GM21619 (cell line): ENCODE data around the gene MEN1.

Experiments used
- ATAC-seq: cut with Tn5 transposase; IDR thresholded peaks from one replicate; pipeline ENCODE4 v1.9.1; 2021; ENCODE audit not compliant: unreplicated experiment

MEN1 gene

GRCh38 chr11:64765851-64766665, 44.3 kb downstream of the MEN1 start:
- ATAC-seq = no peak

GRCh38 chr11:64765291-64765850, 45.0 kb downstream of the MEN1 start:
- ATAC-seq = no peak

DNA sequence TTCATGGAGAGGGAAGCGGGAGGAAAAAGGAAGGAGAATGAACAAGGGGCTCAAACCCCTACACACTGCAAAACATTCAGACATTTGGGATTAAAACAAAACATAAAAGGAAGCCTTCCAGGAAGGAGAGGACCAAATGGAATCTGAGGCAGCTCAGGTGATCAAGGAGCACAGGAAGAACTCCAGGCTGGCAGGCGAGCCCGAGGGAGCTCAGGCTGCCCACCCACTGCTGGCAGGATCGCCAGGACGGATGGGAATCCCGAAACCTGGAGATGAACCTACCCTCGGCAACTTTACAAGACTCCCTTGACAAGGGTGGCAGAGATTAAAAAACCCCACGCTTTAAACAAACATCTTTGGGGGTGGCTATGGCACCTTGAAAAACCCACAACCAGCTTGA, 45.6 kb downstream of the MEN1 start:
- ATAC-seq = no peak

DNA sequence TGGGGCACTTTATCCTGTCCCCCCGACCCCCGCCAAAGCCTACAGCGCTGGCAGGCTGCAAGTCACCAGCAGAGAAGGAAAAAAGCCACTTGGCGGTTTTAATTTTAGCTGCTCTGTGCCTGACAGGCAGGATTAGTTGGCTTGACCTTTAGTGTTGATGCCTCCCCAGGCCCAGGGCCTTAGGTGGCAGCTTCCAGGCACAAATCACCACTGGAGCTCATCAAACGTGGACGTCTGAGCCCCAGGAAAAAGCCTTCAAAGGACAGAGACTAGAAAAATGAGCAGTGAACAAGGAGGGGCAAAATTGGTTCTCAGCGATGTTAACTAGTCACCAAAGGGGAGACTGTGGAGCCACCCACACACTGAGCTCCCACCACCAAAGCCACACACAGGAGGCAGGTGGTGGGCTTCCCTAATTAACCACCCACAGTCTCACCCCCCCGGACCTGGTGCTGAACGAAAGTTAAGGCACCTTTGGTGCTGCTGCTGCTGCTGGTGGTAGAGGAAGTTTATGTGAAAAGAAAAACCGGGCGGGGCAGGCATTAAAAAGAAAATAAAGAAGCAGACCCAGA, 46.2 kb downstream of the MEN1 start:
- ATAC-seq = no peak

DNA sequence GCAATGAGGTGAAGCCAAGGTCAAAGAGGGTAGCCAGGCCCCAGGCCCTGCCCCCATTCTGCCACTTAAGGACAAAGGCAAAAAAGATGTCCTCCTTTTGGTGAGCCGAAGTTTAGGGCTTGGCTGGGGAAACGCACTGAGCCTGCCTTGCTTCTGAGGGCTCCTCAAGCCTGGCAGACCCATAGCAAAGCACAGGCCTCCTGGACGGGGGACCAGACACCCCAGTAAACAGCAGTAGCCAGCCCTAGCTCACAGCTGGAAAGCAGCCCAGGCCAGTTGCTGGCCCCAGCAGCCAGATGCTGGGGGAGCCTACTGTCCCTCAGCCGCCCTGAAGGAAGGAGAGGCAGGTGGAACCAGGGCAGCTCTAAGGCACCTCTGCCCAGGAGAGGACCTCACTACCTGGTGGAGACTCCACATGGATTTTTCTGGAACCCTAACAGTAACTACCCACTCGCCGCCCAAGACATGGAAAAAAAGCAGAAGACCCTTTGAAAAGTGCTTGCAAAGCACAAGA, 46.8 kb downstream of the MEN1 start:
- no peak for ATAC-seq

DNA sequence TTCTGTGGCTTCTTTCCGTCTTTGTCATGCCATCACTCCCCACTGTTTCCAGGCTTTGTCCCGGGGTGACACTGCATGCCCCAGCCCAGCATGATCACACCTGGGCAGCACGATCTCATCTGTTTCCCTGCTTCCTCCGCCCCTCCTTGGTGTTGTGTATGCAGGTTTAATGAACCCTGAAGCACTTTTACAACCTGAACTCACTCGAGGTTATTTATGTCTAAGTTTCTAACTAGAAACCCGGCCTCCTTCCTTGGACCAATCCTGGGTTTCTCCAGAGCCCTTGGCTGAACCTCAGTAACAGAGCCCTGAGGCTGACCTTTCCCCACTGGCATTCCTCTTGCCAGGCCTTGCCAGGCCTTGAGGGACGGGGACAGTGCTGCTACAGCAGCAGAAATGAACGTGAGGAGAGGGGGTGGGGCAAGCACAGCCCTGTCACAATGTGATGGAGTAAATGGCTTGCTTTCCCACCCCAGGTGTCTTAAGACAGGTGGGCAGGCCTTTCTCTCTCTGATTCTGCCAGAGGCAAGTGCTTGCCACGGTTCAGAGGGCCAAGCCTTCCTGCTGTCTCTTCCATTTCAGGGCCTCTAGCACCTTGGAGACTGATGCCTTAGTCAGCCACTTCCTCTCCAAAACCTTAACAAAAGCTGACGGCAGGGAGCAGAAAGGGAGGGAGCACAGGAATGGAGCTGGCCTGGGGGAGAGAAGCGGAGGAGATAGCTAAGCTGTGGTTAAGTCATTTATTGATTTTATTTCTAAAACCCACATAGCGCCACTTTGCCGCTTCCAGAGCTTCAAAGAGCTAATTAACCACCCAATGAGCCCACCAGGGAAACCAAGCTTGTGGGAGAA, 47.5 kb downstream of the MEN1 start:
- ATAC-seq = no peak

DNA sequence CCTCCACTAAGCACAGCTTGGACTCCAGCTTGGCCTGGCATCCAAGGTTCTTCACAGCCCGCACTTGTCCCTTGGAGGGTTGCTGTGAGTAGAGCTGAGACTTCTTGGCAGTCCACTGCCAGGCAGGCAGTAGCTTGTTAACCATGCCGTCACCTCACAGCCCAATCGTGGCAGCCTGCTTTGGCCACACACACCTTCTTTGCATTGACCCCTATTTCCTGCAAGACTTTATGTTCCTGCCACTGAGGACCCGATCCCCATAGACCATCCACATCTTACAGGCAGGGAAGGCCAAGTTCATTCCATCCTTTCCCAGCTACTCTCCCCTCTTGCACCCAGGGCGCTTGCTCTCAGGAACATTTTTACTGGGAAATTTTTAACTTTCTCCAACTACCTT, 48.1 kb downstream of the MEN1 start:
- ATAC-seq = no peak

- ATAC-seq = no peak
Measured at GRCh38 chr11:64760759-64761420, 49.5 kb downstream of the MEN1 start.

DNA sequence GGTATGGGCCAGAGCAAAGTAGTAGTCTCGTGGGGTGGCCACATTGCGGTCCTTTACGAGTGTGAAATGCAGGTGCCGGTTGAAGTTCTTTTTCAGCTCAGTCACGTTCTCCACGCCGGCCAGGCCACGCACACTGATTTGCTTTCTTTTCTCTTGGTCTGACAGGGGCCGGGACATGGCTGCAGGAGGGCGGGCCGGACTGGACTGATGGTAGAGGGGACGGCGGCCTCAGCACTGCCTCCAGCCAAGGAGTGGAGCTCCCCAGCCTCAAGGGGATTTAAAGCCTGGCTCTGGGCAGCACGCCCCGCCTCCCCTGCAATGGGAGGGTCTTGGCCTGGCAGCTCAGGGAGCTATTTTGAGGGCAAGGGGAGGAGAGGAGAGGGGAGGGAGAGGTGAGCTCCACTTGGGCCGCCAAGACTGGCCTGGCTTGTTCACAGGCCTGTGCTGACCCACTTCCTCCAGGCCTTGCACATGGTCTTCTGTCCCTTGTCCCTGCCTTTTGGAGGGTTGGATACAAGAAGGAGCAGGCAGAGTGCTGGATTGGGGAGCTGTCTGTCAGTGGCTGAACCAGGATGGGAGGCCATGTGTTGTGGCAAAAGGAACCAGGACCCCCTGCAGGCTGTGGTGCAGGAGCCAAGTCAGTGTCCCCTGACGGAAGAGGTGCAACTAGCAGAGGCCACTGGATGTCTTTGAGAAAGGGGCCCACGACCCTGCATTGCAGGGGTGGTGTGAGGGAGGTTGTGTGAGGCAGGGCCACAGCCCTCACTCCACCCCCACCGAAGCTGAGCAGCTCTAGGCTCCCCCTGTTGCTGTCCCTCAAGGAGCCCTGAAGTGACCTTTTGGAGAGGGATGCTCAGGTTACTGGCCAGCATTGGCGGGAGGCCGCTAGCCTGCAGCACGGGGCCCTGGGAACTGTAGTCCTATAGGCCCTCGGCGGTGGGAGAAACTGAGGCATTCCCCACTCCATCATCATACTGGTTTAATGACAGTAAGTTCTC, 50.3 kb downstream of the MEN1 start, which contains the start of gene PYGM:
PYGM (minus strand) TSS at position 253 of the 998 bp plus-strand sequence; CDS start at position 177, 76 bp downstream.
- ATAC-seq = no peak

DNA sequence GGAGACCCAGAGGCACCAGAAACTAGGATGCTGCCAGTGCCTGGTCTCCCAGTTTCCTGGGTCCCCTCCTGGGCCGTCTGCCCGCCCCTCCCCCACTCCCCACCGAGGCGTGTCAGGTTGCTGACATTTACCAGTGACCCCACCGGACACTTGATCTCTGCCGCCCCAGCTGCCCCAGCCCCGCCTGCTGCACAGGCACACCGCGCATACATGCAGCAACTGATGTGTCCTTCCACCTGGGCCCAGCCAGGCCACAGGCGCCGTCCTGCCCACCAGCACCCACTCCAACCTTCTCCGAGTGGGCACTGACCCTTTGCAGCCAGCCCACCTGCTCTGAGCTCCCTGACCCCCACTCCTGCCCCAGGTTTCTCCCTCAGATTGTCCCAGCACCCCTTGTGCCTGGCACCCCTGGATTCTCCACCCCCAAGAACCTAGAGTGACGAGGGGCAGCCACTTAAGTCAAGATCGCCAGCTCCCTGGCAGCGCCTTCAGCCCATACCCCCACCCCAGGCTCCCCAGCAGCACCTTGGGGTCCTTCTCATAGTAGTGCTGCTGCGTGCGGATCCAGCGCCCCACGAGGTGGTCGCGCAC, 51.1 kb downstream of the MEN1 start:
- no peak for ATAC-seq

DNA sequence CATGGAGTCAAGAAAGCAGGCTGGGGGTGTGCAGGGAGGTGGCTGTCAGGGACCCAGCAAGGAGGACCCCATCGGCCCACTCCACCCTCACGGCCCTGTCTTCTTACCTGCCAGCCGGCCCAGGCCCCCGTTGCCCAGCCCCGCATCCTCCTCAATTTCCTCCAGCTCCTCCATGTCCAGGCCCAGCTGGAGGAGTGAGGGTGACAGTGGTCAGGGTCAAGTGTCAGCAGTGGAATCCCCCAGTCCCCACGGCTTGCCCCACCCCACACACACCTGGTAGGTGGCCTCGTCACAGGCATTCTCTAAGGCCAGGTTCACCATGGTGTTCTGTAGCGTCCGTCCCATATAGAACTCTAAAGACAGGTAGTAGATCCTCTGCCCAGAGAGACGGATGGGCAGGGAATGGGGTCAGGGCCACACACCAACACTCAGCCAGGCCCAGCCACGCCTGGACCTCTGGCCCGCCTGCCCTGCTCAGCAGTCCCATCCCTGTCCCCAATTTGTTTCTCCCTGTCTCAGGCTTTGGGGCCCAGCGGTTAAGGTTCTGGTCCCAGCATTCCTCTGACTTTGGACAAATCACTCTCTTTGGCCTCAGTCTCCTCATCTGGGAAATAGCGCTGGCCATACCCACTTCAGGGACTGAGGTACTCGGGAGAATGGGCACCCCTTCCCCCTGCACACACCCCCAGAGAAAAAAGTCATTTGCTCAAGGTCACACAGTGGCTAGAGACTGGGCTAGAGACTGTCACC, 51.8 kb downstream of the MEN1 start:
- no peak for ATAC-seq

DNA sequence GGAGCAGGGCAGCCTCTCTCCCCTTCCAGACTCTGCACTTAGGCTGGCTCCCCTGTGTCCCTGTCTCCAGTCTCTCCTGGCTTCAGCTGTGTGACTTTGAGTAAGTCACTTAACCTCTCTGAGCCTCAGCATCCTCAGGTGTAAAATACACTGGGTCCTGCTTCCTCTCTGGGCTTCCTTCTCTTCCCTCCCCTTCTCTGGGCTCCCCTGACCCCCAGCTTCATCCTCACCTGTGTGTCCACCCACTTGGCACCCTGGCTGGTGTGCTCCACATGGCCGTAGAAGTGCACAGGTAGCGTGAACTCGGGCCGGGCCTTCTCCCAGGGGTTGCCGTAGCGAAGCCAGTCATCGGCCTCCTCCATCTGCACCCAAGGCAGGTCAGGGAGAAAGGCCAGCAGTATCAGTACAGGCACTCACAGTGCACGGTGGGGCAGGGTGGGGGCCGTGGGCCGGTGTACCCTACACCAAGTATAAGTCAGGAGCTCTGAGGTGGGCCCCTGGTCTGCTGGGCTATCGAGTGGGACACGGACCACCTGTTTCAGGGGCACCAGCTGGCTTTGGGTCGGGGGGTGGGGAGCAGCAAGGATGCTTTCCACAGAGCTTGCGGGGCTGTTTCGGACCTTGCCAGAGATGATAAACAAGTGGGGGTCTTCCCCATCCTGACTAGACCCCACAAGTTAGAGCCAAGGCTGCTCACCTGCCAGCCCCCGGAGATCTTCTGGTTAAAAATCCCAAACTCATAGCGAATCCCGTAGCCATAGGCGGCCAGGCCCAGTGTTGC, 52.6 kb downstream of the MEN1 start:
- ATAC-seq = no peak

- no peak for ATAC-seq
Measured at GRCh38 chr11:64755681-64756361, 54.5 kb downstream of the MEN1 start.

DNA sequence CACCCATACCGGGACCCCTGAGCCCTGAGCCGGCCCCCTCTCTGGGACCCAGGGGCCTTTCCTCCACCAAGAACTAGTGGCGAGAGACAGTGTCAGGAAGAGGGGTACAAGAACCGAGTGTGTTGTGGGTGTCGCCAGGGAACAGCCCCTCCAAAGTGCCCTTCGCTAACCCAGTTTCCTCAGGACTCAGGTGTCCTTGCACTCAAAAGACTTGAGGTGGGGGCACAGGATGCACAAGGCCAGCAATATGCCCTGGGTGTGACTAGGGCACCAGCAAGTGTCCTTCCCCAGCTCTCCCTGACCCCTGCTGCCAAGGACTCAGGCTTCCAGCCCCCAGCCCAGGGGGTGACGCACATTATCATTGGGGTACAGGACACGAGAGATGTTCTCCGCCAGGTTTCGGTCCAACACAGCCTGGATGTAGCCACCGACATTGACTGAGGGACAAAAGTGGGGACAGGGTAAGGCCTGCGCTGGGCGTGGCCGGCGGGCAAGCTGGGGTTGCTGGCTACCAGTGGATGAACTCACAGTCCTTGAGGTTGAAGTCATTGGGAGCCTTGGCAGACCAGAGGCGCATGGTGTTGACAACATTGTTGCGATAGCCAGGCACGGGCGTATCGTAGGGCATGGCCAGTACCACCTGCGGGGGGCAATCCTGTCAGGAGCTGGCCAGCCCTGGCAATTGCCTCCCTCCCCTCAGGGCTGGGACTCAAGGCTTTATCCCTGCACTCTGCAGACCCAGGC, 55.3 kb downstream of the MEN1 start:
- no peak for ATAC-seq

GRCh38 chr11:64754124-64754918, 56.0 kb downstream of the MEN1 start:
- ATAC-seq = no peak
